Loucy (cell line): Measurements from ENCODE around the gene C1GALT1.
"Not testable (repeated sequence)": the region's sequence is repeated elsewhere in the genome, so short reads cannot be mapped to it uniquely, and the experiment has no call there.

ENCODE experiments used
- H2AFZ ChIP-seq: fragments of 200-600 bp; sonication (generic); 2 replicates; pipeline ENCODE4 v1.6.0; 2016; ENCODE audit warnings: antibody characterized with exemption, mild to moderate bottlenecking, low read length, moderate library complexity
- H3F3A ChIP-seq: fragments of 200-600 bp; 2 replicates; pipeline ENCODE4 v1.6.0; 2016; ENCODE audit warnings: antibody characterized with exemption, low read depth, mild to moderate bottlenecking
- H3K27me3 ChIP-seq: fragments of 200-600 bp; sonication (generic); 2 replicates; pipeline ENCODE4 v1.6.1; 2014; ENCODE audit warnings: low read length, mild to moderate bottlenecking; ENCODE audit not compliant: insufficient read depth, poor library complexity, severe bottlenecking
- H3K36me3 ChIP-seq: fragments of 200-600 bp; sonication (generic); 2 replicates; pipeline ENCODE4 v1.6.1; 2016; ENCODE audit warnings: low read length; ENCODE audit not compliant: insufficient read depth
- H3K4me1 ChIP-seq: fragments of 200-600 bp; sonication (generic); 2 replicates; pipeline ENCODE4 v1.5.1; 2014; ENCODE audit warnings: low read length, mild to moderate bottlenecking; ENCODE audit not compliant: insufficient read depth, poor library complexity, severe bottlenecking
- H3K4me2 ChIP-seq: fragments of 200-600 bp; sonication (generic); 2 replicates; pipeline ENCODE4 v1.6.0; 2014; ENCODE audit warnings: antibody characterized with exemption, low read length, low read depth, mild to moderate bottlenecking; ENCODE audit not compliant: poor library complexity, severe bottlenecking
- H3K4me3 ChIP-seq: fragments of 200-600 bp; sonication (generic); 2 replicates; pipeline ENCODE4 v1.5.1; 2014; ENCODE audit warnings: low read length, mild to moderate bottlenecking, mixed read lengths; ENCODE audit not compliant: poor library complexity, severe bottlenecking
- H3K79me2 ChIP-seq: fragments of 200-600 bp; sonication (generic); 2 replicates; pipeline ENCODE4 v1.6.1; 2014; ENCODE audit warnings: low read length; ENCODE audit not compliant: insufficient read depth
- H3K9ac ChIP-seq: fragments of 200-600 bp; sonication (generic); 2 replicates; pipeline ENCODE4 v1.6.0; 2014; ENCODE audit warnings: mild to moderate bottlenecking, low read depth, low read length, moderate library complexity; ENCODE audit not compliant: poor library complexity, severe bottlenecking
- H3K9me2 ChIP-seq: fragments of 200-600 bp; sonication (generic); replicated peaks from 2 replicates; pipeline ENCODE4 v1.6.1; 2016; ENCODE audit warnings: low read depth, low read length, mixed read lengths
- H3K9me3 ChIP-seq: fragments of 200-600 bp; sonication (generic); 2 replicates; pipeline ENCODE4 v1.6.1; 2014; ENCODE audit warnings: mild to moderate bottlenecking, antibody characterized with exemption, low read length, low read depth; ENCODE audit not compliant: insufficient read depth
- H4K20me1 ChIP-seq: fragments of 200-600 bp; sonication (generic); 2 replicates; pipeline ENCODE4 v1.6.0; 2014; ENCODE audit warnings: antibody characterized with exemption, low read length, mild to moderate bottlenecking; ENCODE audit not compliant: insufficient read depth, poor library complexity, severe bottlenecking
- CTCF ChIP-seq: fragments of 200-600 bp; sonication (generic); conservative IDR thresholded peaks from 2 replicates; pipeline ENCODE4 v1.5.1; 2014; ENCODE audit warnings: mild to moderate bottlenecking, antibody characterized with exemption, low read length
- EZH2phosphoT487 ChIP-seq: fragments of 200-600 bp; IDR thresholded peaks from 2 replicates; pipeline ENCODE4 v1.6.1; 2018; ENCODE audit warnings: antibody characterized with exemption, mild to moderate bottlenecking, moderate library complexity, borderline replicate concordance

C1GALT1 gene

GRCh38 chr7:7182156-7183060 lies at the start of gene C1GALT1:
Gene C1GALT1, plus strand, starts transcription at chr7:7182544. Its CDS starts 51,776 bp downstream, at chr7:7234320.
- no peaks in the 10 kb centered on the region for H3K9me2 ChIP-seq
- no peaks in the 10 kb centered on the region for H3K27me3 ChIP-seq
- peaks cover 47% of the 10 kb centered on the region for H3K79me2 ChIP-seq
- no peak for TF ChIP-seq EZH2phosphoT487
- peak; percentile 36 for TF ChIP-seq CTCF
- H3K9ac ChIP-seq: peak within 1 kb of the TSS; percentile 87
- peaks cover 36% of the 10 kb centered on the region for H3K4me1 ChIP-seq
- peaks cover 4% of the 10 kb centered on the region; the same call in 1 of the 2 replicates for H3F3A ChIP-seq
- H4K20me1 ChIP-seq: peaks cover 42% of the 10 kb centered on the region
- peak within 1 kb of the TSS; percentile 89 for H2AFZ ChIP-seq
- H3K4me3 ChIP-seq: peak within 1 kb of the TSS; percentile 82
- H3K4me2 ChIP-seq: peak within 1 kb of the TSS; percentile 72
- no peaks in the 10 kb centered on the region for H3K36me3 ChIP-seq
- H3K9me3 ChIP-seq: no peaks in the 10 kb centered on the region

GRCh38 chr7:7134046-7134445 lies 48.3 kb upstream of the C1GALT1 start:
- no peak overlapping the region for H3K9ac ChIP-seq
- no peak overlapping the region for H3K4me2 ChIP-seq
- no peaks in the 10 kb centered on the region for H3F3A ChIP-seq
- H3K4me3 ChIP-seq: no peak overlapping the region
- no peak overlapping the region for H2AFZ ChIP-seq
- no peaks in the 10 kb centered on the region for H3K4me1 ChIP-seq
- no peaks in the 10 kb centered on the region for H4K20me1 ChIP-seq
- H3K36me3 ChIP-seq: no peaks in the 10 kb centered on the region
- no peaks in the 10 kb centered on the region for H3K27me3 ChIP-seq
- no peaks in the 10 kb centered on the region for H3K9me2 ChIP-seq
- H3K9me3 ChIP-seq: no peaks in the 10 kb centered on the region
- TF ChIP-seq EZH2phosphoT487 (no peak), CTCF (no peak)
- no peaks in the 10 kb centered on the region for H3K79me2 ChIP-seq

GRCh38 chr7:7135074-7135473 lies 47.3 kb upstream of the C1GALT1 start:
- Histone ChIP-seq H3K9me3 (no peaks in the 10 kb centered on the region), H3K4me2 (no peak overlapping the region), H3K4me3 (no peak overlapping the region), H4K20me1 (no peaks in the 10 kb centered on the region), H3K4me1 (no peaks in the 10 kb centered on the region), H3F3A (no peaks in the 10 kb centered on the region), H3K79me2 (no peaks in the 10 kb centered on the region), H3K27me3 (no peaks in the 10 kb centered on the region), H3K36me3 (no peaks in the 10 kb centered on the region), H2AFZ (no peak overlapping the region), H3K9me2 (no peaks in the 10 kb centered on the region), H3K9ac (no peak overlapping the region)
- TF ChIP-seq CTCF (no peak), EZH2phosphoT487 (no peak)

- H3K9me3 ChIP-seq, H3K9ac ChIP-seq, H3K36me3 ChIP-seq, H3K79me2 ChIP-seq, H3K27me3 ChIP-seq, H3K4me1 ChIP-seq, H4K20me1 ChIP-seq, H3K9me2 ChIP-seq, H3K4me3 ChIP-seq, H3K4me2 ChIP-seq, H2AFZ ChIP-seq, H3F3A ChIP-seq: not testable (repeated sequence)
These were observed 46.4 kb upstream of the C1GALT1 start for GRCh38 chr7:7135924-7136323.
